ENCODE data around the gene SNX24. TPM values are rescaled to one million over a fixed set of nuclear protein-coding genes. Genes with fewer than 3 reads are reported as not detected.

Gene SNX24
- total RNA-seq, 1 donor from 2014 or later, result 19.3 TPM

DNA sequence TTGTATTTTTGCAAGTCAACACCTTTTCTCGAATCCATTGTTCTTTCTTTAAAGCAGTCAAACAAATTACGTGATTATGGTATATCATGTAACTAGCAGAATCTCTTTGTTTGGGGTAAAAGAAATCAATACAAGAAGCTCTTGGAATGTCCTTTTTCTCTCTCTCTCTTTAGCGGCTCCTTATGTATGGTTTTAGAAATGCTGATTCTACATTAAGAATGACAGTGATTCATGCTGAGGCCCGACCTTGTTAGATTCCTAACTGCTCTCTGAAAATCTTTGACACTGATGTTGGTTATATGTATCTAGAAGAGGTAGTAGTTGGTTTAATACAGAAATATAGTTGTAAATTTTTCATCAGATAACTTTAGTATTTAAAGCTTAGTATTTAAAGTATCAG is 76.4 kb downstream of the SNX24 start:
- no peak for DNase-seq

DNA sequence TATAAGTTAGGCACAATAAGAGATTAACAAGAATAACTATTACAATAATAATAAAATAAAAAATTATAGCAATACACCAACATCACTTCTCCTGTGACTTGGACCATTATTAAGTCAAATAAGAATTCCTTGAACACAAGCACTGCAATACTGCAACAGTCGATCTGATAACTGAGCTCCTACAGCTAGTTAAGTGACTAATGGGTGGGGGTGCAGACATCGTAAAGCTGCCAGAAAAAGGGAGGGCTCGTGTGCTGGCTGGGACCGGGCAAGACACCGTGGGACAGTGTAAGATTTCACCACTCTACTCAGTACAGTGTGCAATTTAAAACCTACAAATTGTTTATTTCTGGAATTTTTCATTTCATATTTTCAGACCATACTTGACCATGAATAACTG is 78.8 kb downstream of the SNX24 start:
- no peak for DNase-seq

DNA sequence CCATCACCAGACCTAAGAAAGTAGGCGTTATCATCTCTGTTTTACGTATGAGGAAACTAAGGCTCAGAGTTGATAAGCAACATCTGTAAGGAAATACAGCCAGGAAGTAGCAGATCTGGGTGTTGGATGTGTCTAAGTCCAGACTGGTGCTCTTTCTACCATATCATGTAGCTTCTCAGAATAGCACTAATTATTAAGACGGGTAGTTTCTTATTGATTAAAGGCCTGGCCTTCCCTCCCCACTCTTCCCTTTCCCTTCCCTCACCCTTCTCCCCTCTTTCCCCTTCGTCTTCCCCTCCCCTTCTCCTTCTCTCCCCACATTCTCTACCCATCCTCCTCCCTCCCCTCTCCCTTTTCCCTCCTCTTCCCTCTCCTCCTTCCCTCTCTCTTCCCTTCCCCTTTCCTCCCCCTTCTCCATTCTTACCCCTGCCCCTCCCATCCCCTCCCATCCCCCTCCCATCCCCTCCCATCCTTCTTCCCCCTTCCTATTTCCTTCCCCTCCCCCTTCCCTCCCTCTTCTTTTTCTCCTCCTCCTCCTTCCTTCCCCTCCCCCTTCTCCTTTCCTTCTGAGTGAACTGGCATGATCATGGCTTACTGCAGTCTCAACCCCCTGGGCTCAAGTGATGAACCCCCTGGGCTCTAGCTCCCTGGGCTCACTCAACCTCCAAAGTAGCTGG is 79.4 kb downstream of the SNX24 start:
- DNase-seq, result no peak

DNA sequence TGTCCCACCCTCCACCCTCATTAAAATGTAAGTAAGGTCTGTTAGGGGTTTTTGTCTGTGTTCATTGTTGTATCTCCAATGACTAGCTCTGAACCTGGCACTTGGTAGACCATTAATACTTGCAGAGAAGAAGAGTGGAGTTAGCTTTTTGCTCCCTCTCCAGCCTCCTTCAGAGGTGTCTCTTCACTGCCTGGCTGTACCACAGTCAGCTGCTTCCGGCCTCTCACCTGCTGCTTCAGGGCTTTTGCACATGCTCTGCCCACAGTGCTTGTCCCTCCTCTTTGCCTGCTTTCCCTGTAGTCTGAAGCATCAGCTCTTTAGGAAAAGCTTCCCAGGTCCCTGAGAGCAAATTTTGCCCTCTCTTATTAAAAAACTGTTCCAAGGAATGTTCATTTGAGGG is 83.6 kb downstream of the SNX24 start:
- DNase-seq, result no peak

DNA sequence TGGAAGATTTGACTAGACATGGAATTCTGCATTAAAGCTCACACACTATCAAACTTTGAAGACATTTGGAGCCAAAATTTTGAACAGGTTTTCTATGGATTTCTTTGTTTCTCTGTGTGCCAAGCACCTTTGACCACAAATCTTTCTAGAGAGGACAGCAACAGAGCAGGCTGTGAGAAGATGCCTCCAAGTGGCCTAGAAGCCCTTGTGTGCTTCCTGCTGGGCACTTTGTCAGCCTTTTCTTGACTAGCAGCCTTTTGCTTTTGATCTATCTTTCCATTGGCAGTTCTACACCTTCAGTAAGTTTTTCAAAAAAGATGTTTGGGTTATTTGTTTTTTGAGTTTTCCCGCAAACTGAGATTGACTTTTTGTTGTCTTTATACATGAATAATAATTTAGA is 84.6 kb downstream of the SNX24 start:
- no peak for DNase-seq

DNA sequence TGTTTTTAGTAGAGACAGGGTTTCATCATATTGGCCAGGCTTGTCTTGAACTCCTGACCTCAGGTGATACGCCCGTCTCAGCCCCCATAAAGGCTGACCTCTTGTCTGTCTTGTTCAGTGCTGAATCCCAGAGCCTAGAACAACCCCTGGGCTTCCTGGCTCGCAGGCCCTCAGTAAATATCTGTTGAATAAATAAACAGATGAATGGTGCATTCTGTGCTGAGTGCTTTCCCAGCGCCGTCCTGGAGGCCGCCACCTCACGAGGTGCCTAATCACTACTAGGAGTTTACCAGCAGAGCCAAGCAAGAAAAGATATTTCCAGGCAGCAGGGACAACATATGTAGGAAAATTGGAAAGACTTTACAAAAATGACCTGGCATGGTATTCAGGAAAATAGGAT is 88.5 kb downstream of the SNX24 start:
- DNase-seq, result no peak

DNA sequence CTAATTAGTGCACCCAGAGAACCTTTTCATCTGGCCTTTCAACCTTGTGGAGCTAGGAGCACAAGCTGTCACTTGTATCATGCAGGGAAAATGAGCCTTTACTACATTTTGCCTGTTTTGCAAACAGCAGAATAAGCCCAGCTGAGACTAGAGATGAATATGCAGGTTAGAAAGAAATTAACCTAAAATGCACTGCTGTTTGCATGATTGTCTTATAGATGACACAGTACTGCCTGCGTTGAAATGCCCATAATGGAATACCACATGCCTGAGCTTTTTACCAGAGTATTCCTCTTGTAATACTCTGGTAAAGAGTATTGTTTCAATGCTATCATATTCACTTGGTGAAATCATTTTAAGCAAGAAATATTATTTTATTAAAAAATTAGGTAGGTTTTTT is 90.7 kb downstream of the SNX24 start:
- no peak for DNase-seq

DNA sequence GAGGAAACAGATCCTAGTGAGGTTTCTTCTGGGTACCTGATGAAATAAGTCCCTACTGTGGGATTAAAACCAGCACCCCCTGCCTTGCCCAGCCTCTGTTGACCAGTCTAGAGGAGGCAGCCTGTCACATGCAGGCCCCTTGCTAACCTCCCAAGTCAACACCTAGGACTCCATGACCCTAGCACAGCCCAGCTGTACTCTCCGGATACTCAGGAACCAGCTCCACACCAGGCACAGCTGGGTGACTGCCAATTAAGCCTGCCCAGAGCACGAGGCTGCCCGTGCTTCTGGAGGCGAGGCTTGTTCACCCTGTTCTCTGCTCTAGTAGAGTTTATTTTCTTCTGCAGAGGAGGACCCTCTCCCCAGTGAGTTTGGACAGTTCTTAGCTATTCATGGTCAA is 92.5 kb downstream of the SNX24 start:
- no peak for DNase-seq

DNA sequence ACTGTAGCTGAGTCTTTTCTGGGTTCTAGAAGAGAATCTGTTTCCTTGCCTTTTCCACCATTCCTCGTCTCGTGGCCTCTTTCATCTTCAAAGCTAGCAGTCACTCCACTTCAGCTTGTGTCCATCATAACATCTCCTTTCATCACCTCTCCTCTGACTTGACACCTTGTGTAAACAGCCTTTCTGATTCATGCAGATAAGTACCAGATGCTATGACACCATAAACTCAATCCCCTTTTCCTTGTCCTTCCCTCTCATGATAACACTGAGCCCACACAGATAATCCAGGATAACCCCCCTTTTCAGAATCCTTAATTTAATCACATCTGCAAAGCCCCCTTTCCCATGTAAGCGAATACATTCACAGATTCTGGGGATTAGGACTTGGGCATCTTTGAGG is 95.5 kb downstream of the SNX24 start:
- no peak for DNase-seq

DNA sequence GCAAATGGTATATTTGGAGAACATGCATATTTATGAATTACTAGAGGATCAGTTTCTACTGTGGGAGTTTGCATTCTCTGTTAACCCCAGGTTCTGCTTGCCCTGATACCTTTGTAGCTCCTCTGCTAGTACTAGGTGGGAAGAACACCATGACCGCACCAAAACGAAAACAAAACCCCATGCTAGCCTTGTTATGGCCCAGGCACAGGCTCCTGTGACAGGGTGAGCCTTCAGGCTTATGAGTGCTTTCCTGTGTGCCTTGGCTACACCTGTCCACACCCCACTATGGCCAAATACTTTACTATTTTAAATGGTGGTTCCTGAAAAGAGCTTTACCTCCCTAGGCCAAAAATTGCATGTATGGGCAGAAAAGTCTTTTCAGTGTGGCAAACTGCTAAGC is 96.3 kb downstream of the SNX24 start:
- DNase-seq, result no peak

DNA sequence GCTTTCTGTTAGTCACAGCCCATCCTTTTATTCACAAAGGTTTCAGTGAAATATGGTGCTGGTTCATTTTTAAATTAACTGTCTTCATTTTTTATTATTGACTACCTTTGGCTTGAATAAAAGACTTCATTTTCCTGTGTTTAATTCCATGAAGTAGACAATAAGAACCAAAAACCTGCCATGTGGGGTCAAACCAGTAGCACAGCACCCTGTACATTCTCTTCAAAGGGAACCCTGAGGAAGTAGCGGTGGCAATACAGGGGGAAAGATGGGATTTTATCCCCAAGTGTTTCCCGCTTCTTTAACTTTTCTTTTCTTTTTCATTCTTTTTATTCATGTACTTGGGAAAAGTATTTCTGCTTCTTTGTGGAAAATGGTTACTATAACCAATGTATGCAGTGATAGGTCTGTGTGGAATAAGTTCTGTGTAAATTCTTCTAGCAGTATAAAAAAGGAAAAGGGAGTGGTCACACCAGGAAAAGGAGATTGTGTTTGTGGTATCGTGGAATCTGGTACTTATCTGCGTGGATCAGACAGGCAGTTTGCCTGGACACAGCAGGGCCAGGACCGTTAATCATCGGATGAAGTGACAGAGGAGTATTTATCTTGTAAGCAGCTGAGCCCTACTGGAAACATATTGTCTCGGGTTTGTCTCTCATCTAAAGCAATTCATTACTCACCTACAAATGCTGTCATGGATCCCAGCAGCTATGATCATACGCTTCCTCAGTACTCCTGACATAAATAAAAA is 96.9 kb downstream of the SNX24 start:
- DNase-seq, result no peak

DNA sequence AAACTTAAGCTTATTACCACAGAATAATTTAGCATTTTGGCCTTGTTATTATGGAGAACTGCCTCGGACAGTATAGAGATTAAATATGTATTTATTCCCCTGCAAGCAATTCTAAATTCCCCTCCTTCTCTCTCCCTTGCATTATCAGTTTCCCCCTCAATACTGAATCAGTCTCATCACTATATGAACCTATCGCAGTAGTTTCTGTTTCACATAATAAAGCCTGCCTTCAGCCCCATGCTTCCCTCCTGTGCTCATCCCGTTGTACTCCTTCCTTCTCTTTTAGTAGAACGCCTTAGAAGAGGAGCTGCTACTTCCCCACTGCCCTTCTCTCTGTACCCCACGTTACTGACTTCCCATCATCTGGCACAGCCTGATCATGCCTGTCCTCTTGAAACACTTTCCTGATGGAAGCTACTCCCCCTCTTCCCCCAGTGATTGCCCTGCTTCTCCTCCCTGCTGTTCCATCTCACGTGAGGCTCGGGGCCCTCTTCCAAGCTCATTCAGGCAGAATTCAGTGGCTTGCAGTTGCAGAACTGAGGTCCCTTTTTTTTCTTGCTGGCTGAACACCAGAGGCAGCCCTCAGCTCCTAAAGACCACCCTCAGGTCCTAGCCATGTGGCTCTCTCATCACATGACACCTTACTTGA is 97.8 kb downstream of the SNX24 start:
- DNase-seq, result no peak

DNA sequence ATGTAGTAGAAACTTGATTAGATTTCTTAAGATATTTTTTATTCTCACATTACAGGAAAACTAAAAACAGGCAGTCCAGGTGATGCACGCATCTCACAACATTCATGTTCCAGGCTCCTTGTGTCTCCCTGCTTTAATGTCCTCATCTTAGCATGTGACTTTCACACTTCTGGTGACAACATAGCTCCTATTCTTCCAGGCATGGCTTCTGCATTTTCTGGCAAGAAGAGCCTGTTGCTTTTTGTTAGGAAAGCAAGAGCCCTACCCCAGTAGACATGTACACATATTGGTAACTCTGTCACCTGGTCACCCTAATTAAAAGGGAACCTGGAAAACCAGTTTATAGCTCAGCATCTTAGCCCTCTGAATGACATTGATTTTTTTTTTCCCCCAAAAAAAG is 98.6 kb downstream of the SNX24 start:
- DNase-seq, result no peak

DNA sequence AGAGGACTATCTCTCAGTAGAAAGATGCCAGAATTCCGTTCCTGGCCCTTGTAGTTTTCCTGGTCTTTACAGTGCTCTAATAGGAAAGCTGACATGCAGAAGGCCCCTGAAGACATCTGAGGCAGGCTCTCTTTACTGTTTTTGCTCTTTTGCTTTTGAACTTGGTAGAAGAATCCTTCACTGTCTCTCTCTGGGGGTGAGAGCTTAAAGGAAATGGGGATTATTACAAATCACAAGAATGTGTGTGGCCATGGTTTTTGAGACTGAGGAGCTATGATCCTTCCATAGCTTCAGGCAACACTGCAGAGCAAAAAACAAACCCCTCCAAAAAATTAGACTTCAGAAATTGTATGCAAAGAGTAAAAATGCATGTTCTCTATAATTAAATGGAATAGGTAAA is 102.0 kb downstream of the SNX24 start:
- peak; percentile 9 for DNase-seq

DNA sequence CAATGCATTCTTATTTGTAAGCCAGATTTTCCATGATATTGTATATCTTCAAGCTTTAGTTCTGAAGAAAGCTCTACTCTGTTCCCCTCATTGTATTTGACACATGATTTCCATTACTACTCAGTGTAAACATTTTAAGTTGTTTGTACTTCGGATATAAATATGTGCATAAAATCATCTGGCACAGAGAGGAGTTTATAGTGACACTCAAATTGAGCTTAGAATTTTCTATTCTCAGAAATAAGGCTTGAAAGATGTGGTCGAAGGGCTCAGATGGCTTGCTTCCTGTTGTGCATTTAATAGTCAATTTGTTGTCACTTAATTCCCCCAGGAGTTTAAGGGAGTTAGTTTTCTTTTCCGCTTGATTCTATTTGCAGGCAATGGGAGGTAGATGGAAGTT is 102.4 kb downstream of the SNX24 start:
- peak; percentile 5 for DNase-seq

DNA sequence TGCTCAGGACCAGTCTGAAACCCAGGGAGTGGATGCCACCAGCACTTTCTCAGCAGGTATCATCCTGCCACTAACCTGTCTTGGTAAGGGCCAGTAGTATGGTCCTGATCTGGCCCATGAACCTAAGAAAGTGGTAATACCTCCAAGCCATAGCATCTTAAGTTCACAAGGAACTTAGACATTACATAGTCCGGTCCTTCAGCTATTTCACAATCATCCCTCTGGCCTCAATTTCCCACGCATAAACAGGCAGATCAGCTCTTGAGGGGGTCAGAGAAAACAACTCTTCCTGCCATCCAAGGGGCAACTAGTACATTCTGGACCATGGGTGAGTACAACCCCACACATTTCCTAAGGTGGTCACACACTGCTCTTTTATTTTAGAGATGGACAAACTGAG is 102.9 kb downstream of the SNX24 start:
- DNase-seq, result no peak

DNA sequence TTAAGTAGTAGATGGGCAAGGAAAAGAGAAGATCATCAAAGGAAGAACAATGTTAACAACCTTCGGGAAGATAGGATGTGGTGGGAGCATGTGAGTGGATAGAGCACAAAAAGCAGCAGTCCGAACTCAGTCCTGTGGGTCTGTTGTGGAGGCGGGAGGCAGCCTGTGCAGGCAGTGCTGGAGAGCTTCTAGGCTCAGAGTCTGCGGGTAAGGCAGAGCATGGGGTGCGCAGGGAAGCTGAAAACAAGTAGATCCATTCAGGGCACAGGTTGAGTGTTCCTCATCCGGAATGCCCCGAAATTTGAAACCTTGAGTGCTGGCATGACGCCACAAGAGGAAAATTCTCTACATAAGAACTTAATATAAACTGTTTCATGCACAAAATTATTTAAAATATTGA is 106.2 kb downstream of the SNX24 start:
- DNase-seq, result peak; percentile 5

DNA sequence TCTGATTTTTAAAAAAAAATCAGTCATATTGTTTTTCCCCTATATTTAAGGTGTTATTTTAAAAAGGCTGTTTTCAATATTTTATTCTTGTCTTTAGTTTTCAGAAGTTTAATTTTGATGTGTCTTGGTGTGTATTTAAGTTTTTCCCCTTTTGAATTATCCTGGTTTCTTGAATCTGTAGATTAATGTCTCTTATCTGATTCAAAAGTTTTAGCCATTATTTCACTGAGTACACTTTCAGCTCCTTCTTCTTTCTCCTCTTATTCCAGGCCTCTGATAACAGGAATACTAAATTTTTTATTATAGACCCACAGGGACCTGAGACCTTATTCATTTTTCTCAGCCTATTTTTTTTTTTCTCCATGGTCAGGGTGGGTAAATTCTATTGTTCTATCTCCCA is 109.3 kb downstream of the SNX24 start:
- DNase-seq, result no peak

DNA sequence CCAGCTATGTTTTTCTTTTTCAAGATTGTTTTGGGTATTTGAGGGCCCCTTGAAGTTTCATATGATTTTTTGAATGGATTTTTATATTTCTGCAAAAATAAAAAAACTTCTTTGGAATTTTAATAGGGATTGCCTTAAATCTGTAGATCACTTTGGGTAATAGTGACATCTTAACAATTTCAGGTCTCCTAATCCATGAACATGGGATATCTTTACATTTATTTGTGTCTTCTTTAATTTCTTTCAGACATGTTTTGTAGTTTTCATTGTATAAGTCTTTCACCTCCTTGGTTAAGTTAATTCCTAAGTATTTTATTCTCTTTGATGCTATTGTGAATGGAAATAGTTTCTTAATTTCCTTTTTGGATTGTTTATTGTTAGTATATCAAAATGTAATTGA is 112.0 kb downstream of the SNX24 start:
- no peak for DNase-seq

DNA sequence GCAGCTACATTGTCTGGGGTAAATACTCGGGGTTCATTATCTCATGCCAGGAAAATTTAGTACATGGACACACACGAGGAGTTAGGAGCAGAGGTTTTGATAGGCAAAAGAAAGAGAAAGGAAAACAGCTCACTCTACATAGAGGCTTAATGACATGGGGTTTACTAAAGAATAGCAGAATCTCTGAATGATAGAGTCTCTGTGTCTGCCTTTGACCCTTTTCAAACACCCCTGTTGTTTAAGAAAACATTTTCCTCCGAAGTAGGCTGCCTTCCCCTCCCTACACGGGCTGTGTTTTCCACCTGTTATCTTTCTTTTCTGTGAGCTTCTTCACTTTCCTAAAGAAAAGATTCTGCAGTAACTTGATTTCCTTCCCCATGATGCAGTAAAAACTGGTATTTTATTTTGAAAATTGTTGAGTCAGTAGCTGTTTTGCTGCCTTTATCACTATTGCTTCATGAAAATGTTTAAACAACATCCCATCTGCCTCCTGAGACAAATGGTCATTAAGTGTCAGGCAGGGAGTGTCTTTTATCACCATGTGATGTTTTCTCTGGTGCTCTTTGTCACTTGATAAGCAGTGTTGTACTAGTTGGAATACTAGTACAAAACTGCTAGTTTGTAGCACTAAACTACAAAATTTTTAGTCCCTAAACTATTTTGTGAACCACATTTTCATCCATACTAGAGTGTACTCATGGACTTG is 114.5 kb downstream of the SNX24 start:
- no peak for DNase-seq

DNA sequence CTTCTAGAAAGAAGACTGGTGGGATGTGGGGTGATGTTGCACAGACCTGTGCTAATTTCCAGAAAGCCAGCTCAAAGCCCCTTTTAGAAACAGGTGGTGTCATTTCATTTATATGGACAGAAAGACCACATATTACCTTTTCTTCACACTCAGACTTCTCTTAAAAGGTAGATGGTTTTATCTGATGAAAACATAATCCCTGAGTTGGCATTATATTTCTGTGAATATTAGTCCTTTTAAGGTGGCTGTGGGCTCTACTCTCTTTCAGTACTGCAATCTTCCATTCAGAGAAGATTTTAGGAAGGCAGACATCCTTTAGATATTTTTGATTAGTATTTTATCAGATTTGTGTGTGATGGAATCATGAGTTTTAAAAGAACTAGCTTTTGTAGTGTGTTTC is 117.9 kb downstream of the SNX24 start:
- no peak for DNase-seq

DNA sequence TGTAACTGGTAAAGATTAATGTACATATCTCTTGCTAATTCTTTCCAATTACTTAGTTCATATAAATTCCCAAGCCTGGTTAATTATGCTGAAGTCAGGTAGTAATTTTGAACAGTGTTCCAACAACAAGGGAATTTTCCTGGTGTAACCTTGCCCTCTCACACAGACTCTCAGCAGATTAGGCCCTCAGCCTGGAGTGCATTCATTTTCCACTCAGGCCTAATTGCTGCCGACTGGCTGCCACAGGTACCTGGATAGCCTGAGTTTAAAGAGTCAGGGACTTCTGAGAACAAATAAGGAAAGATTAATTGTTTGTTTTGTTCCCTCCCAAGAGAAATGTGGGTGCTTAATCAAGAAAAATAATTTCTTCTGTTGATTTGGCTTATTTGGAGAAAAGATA is 119.7 kb downstream of the SNX24 start:
- no peak for DNase-seq

DNA sequence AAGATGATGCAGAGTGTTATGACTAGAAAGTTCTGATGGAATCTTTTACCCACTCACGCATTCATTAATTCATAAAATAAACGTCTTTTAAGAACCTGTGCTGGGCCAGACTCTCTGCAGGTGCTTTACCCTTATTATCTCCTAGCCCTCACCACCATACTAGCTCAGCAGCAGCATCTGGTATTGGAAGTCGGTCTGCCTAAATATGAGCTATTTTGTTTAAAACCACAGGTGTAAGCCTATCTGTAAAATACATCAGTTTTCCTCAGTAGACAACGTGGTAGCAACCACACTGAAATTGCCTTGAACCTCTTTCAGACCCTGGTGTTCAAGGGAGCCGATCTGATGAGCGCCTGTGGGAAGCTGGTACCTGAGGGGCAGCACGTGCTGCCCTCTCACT is 121.7 kb downstream of the SNX24 start:
- DNase-seq, result no peak
